PFSK-1 (cell line): ENCODE results near the gene VPS41.

Experiments
- POLR2AphosphoS5 ChIP-seq: IDR thresholded peaks from 2 replicates; pipeline ENCODE4 v1.6.1; 2012; ENCODE audit warnings: low read depth, mild to moderate bottlenecking, control low read depth, low read length, moderate library complexity
- REST ChIP-seq, 2 experiments: IDR thresholded peaks; 2 replicates each; pipeline versions ENCODE4 v1.6.1 to v1.8.0; 2011 to 2012; ENCODE audit warnings: low read depth in 2 of 2, low read length in 2 of 2, control low read depth in 1 of 2, inconsistent platforms in 1 of 2, mild to moderate bottlenecking in 1 of 2, moderate library complexity in 1 of 2; ENCODE audit not compliant: insufficient read depth in 1 of 2
- SIN3A ChIP-seq: IDR thresholded peaks from 2 replicates; pipeline ENCODE4 v1.6.1; 2012; ENCODE audit warnings: mild to moderate bottlenecking, low read length, moderate library complexity, borderline replicate concordance; ENCODE audit not compliant: insufficient read depth

- no peak for TF ChIP-seq REST (IDR thresholded peaks at IDR 0.05; ENCODE audit: insufficient read depth in 1 of 2, low read depth in 2 of 2, low read length in 2 of 2)
- no peak for TF ChIP-seq POLR2AphosphoS5
- TF ChIP-seq SIN3A, result no peak
These were observed 20.6 kb upstream of the VPS41 start for GRCh38 chr7:38929460-38930171.
